GM21381 (cell line): ENCODE results near the gene CIBAR2.

Experiments used
- ATAC-seq: cut with Tn5 transposase; IDR thresholded peaks from one replicate; pipeline ENCODE4 v1.9.1; 2021; ENCODE audit warnings: mild to moderate bottlenecking, moderate library complexity; ENCODE audit not compliant: unreplicated experiment

The CIBAR2 gene

DNA sequence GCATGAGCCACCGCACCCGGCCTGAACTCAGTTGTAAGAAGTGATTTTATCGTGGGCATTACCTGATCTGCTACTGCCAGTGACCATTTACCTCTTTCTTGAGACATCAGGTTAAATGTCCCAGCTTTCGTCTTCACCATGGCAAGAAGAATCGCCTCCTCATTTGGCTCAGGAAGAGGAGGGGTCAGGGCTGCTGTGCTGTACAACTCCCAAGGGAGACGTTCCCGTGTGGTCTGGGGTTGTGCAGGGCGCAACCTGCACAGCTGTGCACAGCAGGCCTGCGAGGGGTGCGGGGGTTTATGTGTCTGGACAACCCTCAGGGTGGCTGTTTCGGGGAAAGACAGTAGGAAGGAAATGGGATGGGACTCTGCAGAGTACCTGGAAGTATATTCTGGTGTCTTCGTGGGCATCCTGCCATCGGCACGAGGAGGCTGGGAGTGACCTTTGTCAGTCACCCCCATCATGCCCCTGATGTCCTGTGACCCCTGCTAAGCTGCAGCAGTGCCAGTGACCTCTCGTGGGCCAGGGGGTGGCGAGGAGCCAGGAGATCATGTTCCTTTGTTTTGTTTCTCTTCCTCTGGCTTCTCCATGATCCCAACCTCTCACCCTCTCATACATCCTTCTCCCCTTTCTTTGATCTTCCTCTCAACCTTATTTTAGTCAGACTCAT lies 27.3 kb downstream of the CIBAR2 start:
- ATAC-seq: no peak

DNA sequence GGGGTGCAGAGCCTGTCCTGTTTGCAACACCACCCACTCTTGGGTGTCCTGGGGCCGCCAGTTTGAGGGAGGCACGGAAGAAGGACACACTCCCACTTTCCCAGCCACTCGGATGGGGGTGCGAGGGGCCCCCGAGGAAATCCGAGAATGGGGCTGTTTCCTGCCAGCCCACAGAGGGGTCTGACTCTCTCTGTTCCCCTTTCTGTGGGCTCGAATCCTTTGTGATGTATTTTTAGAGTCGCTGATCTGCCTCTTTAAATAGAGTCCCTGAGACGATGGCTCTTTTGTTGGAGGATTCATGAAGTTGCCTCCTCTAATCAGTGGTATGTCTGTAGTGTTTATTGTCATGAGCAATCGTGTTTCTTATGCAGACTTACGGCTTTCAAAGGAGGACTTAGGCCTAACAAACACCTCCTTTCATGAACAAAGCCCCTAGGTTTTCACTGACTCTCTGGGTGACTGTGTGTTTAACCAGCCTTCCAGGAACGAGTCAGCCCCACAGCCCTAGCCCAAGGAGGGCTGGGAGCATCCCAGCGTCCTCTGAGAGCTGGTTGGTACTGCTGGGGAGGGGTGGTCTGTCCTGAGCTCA lies 29.1 kb downstream of the CIBAR2 start:
- ATAC-seq: no peak

DNA sequence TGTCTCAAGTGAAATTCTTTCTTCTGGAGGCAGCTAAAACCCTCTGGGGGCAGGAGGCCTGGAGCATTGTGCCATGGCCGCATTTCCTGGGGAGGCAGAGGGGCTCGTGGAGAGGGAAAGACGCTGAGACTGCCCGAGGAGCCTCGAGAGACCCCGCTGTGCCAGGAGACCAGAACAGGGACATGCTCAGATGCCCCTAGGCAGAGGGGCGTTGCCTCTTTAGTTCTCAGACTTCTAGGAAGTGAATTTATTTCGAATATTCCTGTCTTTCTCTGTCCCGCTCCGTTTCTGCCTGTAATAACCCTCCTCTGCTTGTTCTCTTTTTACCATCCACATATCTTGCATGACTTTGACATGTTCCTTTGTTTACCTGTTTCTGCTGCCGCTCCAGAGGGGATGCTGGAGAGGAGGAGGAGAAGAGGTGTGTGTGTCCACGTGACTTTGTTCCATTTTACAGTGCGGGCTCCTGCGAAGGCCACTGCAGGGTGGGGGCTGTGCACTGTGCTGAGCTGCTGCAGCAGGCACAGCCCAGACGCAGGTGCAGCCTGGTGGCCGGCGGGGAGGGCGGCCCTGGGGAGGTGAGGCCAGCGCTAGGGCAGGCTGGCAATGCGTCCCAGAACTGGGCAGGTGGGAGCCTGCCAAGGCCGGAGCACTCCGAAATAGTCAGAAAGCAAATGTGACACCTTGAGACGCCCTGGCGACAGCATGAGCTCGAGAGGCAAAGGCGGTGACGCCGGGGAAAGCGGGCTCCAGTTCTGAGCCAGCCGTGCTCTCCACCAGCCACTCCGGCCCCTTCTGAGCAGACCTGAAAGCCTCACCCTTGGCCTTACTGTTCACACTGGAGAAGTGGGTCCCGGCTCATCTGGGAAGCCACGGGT lies 29.9 kb downstream of the CIBAR2 start:
- no peak for ATAC-seq

DNA sequence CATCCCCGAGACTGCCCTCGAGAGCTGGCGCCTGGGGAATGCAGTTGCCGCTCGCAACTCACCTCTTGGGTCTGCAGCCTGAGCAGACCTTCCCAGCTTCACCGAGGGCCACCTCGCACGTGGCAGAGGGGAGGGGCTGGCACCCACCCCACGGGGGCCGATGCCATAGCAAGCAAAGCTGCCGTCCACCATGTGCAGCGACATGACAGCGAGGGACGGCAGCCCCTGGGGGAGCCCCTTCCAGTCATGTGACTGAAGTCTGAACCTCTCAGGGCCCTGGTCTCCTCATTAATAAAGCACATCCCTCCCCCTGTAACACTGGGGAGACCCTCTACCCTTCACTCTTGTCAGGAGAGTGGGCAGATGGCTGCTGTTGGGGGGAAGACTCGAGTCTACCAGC lies 30.5 kb downstream of the CIBAR2 start:
- no peak for ATAC-seq

DNA sequence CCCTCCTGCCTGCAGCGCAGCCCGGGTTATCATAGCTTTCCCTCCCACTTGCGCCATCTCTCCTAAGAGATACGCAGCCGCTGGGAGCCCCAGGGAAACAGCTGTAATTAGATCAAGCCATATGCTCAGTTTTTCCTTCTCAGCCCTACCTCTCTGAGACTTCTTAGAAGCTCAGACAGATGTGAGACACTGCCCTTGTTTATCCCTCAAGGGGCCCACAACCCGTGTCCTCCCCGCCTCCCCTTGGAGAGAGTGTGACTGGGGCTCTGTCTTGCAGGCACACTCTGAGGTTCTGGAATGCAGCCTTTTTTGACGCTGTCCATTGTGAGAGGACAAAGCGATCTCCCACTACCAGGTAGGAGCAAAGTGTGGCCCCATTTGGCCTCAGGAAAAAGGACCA lies 31.2 kb downstream of the CIBAR2 start:
- ATAC-seq: no peak

DNA sequence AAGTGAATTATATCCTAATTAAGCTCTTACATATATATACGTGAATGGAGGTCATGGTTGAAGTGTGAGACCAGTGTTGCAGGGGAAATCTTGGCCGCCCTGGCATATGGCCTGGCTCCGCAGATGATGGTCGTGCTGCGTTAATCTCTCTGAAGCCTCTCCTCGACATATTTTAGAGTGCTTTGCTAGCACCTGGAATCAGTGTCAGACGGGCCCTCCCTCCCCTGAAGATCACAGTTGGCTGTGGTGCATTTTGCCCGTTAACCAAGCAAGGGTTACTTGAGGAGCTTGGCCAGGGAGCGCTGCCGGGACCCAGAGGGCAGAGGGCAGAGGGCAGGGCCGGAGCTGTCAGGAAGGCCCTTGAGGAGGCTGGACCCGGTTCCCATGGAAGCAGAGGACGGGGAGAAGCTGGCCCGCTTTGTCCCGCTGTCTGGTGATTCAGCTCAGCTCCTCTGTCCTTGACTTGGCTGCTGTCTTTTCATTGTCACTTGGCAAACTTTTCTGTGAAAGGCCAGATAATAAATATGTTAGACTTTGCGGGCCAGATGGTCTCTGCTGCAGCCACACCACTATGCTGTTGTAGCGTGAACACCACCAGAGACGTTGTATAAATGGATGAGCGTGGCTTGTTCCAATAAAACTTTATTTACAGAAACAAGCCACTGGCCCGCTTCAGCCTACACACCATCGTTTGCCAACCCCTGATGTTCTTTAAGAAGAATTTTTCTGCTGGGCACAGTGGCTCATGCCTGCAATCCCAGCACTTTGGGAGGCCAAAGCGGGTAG lies 32.3 kb downstream of the CIBAR2 start:
- ATAC-seq: no peak

DNA sequence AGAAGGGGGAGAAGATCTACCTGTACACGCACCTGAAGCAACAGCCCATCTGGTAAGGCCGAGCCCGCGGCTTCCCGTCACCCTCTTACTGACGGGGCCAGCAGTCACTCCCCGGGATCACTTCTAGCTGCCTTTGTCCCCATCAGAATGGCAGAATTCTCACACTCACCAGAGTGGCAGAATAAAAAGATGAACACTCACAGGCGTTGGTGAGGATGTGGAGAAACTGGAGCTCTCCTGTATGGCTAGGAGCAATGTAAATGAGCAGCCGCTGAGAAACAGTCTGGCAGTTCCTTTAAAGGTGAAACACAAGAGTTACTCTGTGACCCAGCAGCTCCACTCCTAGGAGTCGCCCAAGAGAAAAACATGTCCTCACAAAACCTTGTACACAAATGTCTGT lies 33.3 kb downstream of the CIBAR2 start:
- no peak for ATAC-seq

DNA sequence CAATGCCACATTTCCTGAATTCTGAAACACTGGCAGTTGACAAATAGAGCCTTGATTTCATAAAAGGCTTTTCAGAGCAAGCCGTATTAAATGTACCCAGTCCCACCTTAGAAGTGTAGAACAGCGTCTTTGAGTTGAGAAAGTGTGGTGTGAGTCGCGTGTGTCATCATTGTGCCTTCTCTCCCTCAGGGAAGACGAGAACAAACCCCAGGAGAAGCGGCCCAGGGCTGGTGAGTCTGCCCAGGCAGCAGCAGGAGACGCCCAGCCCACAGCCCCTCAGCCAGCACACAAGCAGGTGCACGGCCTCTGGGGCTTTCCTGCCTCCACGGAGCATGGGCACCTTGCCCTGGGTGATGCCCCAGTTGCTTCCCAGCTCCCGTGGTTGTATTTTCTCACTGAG lies 34.0 kb downstream of the CIBAR2 start:
- ATAC-seq: no peak

DNA sequence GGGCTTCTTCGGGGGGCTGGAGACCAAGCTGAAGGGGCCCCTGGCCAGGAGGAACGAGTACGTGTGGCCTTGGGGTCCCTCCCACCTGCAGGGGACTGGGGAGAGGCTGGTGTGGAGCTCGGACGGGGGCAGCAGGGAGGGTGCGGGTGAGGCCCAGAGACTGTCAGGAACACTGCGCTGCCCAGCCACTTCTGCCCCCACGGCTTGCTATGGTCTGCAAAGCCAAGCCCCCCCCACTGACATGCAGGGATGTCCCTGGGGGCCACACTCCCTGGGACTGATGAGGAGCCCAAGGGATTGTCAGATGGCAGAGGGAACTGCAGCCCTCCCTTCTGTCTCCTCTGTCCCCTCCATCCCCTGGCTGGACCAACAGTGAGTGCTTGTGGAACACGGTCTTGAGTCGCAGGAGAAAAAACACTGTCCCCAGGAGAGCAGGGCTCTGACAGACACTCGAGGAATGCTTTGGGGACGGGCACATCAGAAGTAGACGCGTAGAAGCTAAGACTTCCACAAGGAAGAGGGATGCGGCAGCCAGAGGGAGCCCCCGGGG lies 34.6 kb downstream of the CIBAR2 start:
- ATAC-seq: no peak

DNA sequence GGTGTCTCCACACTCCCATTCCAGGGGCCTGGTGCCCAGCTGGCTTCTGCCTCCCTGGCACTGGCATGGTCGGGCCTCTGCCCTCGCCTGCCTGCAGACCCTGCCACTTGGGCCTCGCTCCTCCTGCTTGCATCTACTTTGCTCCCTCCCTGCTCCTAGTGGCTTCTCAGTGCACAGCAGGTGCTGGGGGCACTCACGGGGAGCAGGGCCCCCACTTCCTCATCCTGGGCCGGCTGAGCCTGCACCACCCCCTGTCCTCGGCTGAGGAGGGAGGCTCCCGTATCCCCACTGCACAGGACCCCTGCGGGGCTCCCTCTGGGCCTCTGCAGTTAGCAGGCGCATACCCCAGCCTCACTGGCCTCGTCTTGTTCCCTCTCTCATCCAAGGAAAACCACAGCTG lies 35.2 kb downstream of the CIBAR2 start:
- ATAC-seq: no peak

DNA sequence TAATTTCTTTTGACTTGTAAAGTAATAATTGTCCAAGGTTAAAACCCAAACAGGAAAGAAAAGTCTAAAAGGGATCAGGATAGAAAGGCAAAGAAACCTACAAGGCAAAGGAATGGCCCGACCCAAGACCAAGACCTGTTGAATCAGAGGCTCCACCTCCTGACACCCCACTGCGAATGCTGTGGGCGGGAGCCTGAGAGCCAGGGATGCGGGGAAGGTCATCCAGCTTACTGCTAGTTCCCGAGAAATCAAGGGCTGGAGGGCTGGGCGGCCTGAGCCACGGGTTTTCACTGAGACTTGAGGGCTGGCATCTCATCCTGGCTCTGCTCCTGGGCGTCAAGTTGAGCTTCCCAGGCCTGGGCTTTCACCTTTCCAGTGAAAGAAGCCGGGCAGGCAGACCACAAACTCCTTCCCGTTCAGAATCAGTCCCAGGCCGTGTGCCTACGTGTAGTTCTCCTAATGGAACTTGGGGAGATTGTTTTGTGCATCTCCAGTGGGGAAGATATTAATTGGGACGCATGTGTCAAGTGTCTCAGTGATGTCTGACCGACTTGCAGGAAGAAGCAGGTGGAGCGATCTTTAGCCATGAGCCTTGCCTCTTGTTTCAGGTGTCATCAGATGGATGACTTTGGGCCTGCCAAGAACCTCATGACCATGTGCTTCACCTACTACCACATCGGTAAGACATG lies 36.9 kb downstream of the CIBAR2 start:
- no peak for ATAC-seq

DNA sequence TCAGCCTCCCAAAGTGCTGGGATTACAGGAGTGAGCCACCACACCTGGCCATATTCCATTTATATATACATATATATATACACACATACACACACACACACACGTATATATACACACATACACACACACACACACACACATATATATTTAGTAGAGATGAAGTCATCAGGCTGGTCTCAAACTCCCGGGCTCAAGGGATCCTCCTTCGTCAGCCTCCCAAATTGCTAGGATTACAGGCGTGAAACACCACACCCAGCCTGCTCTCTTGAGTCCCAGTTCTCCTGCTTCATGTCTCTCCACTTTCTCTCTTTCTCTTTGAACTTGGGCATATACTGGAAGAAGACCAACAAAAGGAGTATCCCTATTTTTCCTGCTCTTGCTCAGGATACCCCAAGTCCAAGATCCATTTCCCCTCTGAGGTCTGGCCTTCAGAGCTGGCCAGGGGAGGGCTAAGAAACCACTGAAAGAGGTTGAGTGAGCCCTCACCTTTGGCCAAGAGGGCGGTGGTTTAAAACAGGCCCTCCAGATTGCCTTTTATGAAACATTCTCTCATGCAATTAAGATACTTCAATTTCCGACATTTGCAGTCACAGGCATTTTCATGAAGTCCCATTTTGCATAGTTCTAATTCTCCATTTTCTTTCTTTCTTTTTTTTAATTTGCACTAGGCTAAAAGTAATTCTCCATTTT lies 37.9 kb downstream of the CIBAR2 start:
- no peak for ATAC-seq

DNA sequence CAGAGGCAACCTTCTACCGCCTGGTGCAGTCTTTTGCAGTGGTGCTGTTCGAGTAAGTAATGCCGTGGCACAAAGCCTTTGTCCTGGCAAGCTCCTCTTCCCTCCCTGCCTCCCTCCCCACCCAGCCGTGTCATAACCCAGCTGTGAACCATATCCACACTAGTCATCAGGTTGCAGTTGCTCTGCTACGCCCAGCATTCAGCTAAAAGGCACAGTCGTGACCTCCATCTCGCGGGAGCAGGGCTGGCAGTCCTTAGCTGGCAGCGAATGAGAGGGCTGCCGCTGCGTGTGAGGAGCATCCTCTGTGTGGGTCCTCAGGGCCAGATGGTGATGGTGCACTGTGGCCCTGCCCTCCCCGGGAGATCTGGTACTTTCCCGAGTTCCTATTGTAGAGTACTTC lies 39.3 kb downstream of the CIBAR2 start:
- ATAC-seq: no peak

DNA sequence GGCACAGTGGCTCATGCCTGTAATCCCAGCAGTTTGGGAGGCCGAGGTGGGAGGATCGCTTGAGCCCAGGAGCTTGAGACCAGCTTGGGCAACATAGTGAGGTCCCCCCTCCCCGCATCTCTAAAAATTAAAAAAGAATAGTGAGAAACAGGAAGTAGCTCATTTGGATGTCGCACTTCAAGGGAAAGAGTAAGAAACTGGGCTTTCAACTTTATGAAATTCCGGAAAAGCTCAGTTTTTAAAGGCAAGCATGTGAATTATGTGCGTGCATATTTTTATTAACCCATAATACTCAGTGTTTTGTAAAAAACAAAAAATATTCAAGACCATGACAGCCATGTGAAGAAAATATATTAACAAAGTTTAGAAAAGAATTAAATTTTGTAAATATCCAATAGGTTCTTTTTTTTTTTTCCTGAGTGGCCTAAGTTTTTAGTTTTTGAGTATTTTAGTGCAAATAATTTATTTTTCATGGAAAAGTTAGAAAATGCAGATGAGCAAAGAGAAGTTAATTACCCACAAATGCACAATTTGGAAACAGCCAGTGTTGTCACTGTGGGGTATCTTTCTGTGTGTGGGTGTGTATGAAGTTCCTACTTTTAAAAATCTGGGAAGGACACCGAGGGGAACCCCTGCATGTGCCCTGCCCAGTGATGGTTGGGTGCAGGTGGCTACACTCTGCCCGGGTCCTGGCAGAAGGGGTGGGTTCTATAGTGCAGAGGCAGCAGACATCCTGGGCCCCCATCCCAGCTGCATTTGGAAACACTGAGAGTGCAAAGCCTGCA lies 40.0 kb downstream of the CIBAR2 start:
- ATAC-seq: no peak

DNA sequence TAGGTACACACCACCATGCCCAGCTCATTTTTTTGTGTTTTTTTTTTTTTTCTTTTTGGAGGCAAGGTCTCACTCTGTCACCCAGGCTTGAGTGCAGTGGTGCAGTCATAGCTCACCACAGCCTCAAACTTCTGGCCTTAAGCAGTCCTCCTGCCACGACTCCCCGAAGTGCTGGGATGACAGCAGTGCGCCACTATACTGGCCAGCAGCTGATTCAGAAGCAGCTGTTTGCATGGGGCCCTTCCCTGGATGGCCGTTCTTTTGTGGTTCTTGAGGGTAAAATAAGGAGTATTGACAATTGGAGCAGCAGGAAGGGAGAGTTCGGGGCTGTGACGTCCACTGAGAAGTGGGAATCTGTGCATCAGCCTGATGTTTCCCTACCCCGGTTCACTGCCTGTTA lies 43.1 kb downstream of the CIBAR2 start:
- no peak for ATAC-seq

DNA sequence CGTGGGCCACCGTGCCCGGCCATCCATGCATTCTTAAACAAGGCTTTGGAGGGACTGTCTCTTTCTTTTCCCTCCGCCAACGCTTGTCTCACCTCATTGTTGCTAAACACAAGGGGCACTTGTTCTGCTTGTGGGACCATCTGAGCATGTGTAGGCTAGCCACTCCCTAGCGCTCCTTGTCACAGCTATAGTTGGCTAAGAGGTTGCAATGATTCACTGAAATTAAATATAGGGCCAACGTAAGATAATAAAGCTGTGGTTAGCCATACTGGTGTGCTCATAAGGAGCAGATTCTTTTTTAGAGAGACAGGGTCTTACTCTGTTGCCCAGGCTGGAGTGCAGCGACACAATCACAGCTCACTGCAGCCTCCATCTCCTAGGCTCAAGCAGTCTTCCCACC lies 43.5 kb downstream of the CIBAR2 start:
- ATAC-seq: no peak

DNA sequence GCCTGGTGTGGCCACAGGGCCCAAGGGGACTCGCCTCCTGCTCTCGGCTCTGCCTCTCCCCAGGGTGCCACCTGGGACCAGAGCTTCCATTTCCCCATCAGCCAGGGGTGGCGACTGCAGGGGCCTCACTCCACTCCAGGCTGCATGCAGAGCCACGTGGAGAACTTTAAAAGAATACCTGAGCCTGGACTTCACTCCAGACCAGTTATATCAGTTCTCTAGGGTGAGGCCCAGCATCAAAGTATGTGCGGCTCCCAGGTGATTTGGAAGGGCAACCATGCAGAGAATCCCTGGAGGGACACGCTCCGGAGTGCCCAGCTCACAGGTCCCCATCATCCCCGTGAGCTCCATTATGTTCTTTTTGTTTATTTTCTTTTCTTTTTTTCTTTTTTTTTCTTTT lies 44.8 kb downstream of the CIBAR2 start:
- no peak for ATAC-seq

DNA sequence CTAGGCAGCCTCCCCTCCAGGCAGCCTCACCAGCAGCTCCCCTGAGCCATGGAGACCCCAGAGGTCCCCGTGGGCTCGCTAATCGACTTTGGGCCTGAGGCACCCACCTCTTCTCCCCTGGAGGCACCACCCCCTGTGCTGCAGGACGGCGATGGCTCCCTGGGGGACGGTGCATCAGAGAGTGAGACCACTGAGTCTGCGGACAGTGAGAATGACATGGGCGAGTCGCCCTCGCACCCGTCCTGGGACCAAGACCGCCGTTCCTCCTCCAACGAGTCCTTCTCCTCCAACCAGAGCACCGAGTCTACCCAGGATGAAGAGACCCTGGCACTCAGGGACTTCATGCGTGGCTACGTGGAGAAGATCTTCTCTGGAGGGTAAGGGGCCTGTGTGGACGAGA lies 45.2 kb downstream of the CIBAR2 start:
- ATAC-seq: no peak

DNA sequence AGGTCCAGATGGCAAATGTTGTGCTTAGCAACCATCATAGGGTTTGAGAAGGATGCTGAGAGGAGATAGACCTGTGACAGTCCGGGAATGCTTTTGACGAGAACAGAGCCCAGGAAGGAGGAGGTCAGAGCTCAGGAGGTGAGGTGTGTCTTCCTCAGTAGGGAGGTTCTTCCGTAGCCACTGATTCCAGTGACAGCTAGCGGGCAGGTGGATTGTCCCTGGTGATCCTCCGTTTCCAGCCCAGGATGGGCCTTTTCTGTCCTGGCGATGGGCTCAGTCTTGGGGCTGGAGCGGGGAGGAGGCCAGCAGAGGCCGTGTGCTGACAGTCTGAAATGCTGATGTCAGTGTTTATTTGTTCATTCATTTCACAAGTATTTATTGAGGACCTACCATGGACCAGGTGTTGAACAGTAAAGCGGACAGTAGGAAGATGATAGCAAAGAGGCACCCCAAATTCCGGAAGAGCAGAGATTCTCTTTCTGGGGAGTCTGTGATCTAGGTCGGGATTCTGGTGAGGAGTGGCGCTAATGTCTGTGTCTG lies 45.9 kb downstream of the CIBAR2 start:
- no peak for ATAC-seq
